IPS-18c (cell line): Measurements from ENCODE around the gene DPH1.
"Not testable (repeated sequence)": the region's sequence is repeated elsewhere in the genome, so short reads cannot be mapped to it uniquely, and the experiment has no call there.

Experiments
- H3K4me3 ChIP-seq: 2 replicates; pipeline ENCODE4 v1.7.0; 2013; ENCODE audit warnings: low read depth, mild to moderate bottlenecking, low read length, moderate library complexity; ENCODE audit not compliant: insufficient read depth
- H3K9me3 ChIP-seq: one replicate; pipeline ENCODE4 v1.6.1; 2013; ENCODE audit warnings: mild to moderate bottlenecking, low read length, moderate library complexity; ENCODE audit not compliant: control insufficient read depth, insufficient read depth

Gene DPH1

DNA sequence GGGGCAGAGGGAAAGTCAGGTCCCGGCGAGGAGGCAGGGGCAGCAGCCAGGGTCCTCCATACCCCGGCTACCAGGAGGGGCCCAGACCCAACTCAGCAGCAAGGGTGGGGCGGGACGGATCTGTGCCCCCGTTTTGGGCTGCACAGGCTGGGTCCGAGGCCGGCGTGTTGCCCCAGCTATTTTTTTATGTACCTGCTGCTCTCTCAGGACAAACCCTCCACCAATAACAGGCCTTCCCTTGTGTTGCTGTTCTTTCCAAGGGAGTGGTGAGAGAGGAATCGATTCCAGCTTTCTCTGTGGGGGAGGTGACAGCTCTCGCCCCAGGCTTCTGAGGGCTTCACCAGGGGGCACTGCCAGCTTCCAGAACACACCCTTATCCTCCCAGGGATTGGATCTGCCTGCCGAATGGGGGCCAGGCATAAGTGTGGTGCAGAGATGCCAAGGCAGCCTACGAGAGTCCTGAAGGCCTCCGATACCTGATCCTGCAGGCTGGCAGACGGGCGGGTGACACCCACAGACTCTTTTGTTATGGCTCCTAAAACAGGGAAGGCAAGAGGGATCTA, 27.1 kb upstream of the DPH1 start:
- H3K4me3 ChIP-seq, result no peak overlapping the region
- H3K9me3 ChIP-seq, result peaks cover 3% of the 10 kb centered on the region

DNA sequence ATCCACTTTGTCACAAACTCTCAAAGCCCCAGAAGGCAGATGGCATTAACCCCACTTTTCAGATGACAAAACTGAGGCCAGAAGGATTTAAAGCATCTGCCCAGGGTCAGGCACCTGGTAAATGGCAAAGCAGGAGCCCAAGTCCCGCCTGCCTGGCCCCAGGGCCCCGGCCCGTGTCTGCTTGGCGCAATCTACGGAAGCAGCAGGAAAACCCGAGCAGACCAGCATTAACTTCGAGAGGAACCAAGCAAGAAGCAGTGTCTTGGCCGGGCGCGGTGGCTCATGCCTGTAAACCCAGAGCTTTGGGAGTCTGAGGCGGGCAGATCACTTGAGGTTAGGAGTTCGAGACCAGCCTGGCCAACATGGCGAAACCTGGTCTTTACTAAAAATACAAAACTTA, 26.4 kb upstream of the DPH1 start:
- H3K4me3 ChIP-seq, result no peak overlapping the region
- H3K9me3 ChIP-seq, result peaks cover 3% of the 10 kb centered on the region

DNA sequence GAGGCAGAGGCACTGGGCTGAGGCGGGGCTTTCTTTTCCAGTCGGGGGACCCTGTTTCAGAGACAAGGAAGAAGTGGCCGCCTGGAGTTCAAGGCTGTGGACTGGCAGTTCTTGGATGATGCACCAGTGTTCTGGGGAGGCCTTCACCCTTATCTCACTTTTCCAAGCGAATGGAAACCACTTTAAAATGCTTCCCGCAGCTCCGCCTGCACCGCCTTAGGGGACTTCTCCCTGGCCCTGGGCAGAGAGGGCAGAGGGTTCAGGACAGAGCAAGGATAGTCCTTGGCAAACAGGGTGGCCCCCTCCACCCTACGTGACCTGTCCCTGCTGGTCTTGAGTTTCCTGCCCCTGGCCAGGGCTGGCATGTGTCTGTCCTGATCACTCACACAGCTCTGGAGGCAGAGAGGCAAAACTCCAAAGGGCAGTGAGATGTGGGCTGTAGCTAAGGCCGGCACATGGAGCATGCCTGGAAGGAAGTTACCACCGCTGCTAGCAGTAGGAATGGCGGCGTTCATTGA, 25.5 kb upstream of the DPH1 start:
- Histone ChIP-seq H3K4me3 (no peak overlapping the region), H3K9me3 (peaks cover 3% of the 10 kb centered on the region)

DNA sequence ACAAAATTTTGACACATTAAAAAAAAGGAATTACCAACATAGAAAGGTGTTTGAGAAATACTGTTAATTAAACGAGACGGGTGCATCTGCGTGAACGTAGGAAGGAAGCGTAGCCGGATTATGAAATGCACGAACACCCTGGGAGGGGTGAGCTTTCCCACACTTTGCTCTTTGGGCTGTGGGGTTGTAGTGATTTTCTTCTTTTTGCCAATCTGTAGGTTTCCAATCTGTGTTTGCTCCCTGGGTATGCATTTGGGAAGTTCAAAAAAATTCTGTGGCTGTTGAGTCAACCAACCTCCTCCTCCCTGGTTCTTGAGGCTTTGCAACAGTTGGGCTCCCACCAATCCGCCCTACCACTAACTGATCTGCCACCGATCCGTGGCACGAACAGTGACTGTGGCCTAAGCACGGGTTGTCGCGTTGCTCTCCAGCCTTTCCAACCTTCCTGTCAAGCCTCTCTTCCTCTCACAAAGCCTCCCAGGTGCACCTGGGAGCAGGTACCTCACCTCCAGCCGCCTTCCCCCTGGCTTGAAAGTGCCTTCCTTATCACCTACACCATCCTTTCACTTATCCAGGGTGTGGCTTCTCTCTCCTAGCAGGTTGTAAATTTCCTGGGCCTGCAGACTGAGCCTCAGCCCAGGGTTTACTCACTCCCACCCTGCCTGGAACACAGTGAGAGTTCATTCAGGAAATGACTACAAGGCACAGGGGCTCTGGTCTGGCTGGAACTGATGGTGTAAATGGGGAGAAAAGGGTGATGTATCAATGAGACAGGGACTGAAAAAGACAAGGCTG, 21.4 kb upstream of the DPH1 start:
- peaks cover 3% of the 10 kb centered on the region for H3K9me3 ChIP-seq
- no peak overlapping the region for H3K4me3 ChIP-seq

DNA sequence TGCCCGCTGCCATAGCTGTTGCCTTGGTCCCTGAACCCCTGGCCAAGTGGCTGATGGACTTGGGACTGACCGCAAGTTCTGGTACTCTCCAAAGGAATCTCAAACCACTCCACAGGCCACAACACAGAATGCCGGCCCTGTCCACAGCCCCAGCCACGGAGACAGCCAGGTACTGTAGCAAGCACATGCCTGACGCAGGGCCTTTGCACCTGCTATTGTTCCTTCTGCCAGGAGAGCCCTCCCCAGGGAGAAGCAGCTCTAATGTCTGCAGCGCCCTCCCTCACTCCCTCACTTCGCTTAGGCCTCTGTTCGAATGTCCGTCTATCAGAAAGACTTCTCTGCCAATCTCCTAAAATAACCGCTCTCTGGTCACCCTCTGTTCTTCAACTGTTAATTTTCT, 20.2 kb upstream of the DPH1 start:
- peaks cover 1% of the 10 kb centered on the region for H3K9me3 ChIP-seq
- no peak overlapping the region for H3K4me3 ChIP-seq

DNA sequence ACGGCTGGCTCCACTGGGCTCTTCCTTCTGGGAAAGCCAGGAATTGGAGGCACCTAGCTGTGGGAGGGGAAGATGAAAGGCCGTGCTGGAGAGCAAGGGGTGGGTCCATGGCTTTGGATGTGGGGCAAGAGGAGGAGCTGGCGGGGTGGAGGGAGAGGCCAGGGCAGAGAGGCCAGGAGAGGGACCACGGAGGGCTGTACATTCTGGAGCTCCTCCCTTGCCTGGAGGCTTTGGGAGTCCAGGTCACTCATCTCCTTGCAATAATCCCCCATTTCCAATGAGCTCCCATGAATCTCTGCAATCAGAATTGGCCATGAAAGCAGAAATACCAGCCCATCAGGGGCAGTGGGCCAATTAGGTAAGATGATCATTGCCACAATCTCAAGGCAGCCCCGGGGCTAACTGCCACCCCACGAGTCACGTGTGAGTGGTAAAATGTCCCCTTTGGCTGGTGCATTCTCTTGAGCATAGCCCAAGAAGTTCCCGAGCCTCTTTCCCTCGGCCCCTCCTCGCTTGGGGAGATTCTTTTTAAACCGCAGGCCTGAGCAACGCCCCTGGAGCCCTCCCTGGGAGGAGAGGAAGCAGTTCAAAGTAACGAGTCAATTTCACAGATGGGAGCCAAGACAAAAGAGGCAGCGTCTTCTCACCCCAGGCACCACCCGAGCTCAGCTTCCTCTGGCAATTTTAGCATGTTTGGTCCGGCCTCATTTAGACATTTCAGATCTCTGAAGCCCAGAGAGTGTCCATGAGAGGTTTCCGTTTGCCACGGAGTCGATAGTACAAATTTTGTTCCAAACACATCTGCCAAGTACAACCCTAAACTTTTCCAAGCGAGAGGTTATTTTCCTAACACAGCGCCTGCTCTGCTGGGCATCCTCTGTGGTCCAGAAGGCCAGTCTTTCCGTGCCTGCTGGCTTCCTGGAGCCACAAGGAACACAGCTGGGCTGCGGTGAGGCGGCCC, 18.3 kb upstream of the DPH1 start:
- H3K4me3 ChIP-seq, result no peak overlapping the region

DNA sequence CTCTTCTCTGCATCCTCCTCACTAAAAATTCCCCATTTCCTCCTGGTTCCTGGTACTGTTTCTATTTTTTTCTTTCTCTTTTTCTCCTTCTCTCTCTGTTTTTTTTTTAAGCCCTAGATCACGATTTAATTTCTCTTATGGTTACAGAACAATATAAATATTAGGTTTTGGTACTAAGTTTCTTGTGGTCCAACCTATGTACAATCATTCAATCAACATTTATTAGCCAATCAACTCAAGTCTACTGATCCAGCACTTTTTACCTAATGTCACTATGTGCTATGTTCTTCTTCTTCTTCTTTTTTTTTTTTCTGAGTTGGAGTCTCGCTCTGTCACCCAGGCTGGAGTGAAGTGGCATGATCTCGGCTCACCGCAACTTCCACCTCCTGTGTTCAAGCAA, 17.5 kb upstream of the DPH1 start:
- Histone ChIP-seq H3K9me3 (no peaks in the 10 kb centered on the region), H3K4me3 (no peak overlapping the region)

More for the DNA sequence above, 18.3 kb upstream of the DPH1 start:
- no peaks in the 10 kb centered on the region for H3K9me3 ChIP-seq

DNA sequence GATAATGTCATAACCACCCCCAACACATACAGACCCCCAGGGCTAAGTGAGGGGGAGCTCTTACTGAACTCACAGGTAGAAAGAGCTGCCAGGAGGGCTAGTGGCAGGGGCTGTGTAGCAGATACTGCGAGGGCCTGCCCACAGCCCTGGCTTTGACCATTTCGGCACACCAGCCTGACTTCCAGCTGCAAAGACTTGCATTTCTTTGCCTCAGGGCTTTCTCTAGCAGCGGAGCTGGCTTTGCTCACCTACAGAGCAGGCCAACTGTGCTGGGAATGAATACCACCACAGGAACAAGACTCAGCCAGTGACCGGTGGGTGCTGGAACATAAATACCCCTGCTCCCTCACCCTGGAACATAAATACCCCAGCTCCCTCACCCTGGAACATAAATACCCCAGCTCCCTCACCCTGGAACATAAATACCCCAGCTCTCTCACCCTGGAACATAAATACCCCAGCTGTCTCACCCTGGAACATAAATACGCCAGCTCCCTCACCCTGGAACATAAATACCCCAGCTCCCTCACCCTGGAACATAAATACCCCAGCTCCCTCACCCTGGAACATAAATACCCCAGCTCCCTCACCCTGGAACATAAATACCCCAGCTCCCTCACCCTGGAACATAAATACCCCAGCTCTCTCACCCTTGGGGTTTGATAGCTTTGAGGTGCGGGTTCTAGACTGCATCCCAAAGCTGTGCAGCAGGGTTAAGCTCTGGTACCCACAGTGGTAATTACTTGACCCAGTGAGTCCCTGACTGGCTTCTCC, 16.5 kb upstream of the DPH1 start:
- not testable (repeated sequence) for H3K4me3 ChIP-seq, H3K9me3 ChIP-seq

DNA sequence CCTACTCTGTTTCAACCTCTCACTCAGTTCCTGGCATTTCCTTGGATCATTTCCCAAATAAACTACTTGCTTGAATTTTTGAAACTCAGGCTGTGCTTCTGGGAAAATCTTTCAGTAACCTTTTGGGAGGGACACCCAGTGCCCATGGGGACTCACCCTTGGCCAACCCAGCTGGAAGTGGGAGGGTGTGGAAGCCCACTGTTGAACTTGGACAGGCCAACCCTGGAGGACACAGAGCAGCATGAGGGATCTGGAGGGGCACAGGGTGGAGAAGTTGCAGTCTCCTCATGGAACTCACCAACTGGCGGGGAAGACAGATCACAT, 16.0 kb upstream of the DPH1 start:
- H3K9me3 ChIP-seq, result no peaks in the 10 kb centered on the region

DNA sequence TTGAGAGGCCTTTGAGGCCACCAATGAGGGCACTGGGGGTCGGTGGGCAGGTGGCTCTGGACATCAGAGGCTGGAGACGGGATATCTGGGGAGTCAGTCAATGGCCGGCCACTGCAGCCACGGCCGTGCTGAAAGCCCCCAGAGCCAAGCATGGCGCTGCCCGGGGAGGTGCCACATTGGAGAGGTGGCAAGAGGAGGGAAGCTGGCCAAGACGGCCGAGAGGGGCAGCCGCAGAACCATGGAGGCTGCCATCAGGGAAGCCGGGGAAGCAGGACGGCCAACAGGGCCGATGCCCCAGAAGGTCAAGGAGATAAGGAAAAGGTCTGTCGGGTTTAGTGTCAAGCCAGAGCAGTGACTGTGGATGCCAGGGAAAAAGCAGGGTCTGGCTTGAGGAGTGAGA, 14.6 kb upstream of the DPH1 start:
- H3K4me3 ChIP-seq, result no peak overlapping the region
- no peaks in the 10 kb centered on the region for H3K9me3 ChIP-seq

More for the DNA sequence above, 16.0 kb upstream of the DPH1 start:
- H3K4me3 ChIP-seq, result no peak overlapping the region

DNA sequence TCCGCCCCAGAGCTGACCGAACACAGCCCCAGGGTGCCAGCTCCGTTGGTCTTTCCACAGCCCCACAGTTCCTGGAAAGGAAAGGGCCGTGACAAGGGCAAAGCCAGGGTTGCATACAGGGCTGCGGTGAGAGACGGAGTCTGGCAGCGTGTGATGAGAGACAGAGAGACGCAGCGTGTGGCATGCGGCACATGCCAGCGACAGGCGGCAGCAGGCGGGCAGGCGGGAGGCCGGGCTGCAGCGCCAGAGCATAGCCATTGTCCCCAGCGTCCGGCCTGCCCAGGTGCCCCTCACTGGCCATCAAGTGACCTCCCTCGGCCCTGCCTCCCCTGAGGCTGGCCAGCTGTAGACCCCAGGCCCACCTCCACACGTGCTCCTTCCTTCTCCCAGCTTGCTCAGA, 13.5 kb upstream of the DPH1 start:
- no peaks in the 10 kb centered on the region for H3K9me3 ChIP-seq
- H3K4me3 ChIP-seq, result no peak overlapping the region

DNA sequence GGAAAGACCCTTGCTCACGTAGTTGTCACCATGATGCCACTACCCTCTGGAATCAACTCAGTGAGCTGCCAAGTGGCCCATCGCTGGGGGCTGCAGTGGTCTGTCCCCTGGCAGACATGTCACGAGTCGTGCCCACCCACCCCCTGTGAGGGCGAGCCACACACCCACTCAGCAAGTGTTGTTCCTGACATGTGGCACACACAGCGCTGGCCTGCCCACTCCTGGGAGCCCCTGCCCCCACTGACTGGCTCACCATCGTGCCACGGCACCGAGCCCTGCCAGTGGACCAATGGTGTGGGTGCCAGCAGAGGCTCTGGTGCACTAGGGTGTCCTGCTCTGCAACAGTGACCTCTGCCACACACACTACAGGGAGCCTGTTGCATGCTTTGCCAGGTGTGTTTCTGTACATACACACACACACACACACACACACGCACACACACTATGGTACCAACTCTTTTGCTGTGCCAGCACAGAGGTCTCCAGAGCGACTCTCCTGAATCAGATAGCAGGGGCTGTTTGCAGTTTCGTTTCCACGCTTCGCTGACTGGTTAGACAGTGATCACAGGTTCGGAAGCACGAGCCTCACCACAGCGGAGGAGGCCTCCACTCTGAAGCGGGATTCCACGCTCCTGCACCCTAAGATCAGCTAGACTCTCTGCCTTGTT, 12.5 kb upstream of the DPH1 start:
- Histone ChIP-seq H3K4me3 (no peak overlapping the region), H3K9me3 (no peaks in the 10 kb centered on the region)

DNA sequence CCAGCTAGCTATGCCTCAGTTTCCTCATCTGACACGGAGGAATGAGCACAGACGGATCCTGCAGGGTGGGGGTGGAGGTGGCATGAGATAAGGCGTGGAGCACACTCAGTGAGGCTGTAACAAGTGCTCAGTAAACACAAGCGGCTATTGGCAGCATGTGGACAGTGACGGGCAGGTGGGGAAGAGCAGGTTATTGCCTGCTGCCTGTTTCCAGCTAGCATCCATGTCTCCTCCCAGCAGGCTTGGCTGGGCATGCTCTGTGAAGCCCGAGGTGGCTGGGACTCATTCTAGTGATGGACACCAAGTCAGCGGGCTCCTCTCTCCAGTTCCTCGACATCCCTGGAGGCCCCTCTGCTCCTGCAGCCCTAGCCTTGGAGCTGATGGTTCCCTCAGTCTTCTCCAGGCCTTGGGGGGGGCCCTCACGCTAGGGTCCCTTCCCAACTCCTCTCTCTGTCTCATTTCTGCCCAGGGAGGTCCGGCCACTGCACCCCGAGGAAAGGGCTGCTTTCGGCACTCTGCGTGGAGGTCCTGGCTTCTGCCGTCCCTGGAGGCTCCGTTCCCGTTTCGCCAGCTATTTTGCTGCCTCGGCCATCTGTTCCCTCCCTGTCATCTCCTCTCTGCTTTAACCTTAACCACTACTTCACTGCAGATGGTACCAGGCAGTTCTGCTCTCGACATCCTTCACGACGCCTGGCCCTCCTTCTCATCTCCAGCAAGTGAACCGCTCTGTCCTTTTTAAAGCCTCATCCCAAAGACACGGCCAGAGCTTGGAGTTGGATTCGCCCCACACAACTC, 11.0 kb upstream of the DPH1 start:
- no peaks in the 10 kb centered on the region for H3K9me3 ChIP-seq
- no peak overlapping the region for H3K4me3 ChIP-seq

DNA sequence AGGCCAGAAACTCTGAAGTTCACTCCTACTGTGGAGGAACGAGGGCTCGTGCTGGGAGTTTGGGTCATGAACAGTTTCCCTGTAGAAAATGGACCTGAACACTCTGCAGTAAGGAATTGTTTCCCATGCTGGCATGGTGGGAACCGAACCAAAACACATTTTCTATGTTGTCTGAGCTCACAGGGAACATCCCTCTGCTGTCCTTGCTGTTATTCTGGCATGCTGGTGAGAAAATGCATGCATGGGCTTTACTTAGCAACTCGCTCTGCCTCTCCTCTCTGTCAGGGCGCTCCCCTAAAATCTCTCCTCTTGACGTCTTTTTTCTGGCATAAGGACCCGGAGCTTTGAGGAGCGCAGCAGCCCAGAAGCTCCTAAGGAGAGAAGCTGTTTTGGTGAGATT, 10.2 kb upstream of the DPH1 start:
- Histone ChIP-seq H3K4me3 (no peak overlapping the region), H3K9me3 (no peaks in the 10 kb centered on the region)

DNA sequence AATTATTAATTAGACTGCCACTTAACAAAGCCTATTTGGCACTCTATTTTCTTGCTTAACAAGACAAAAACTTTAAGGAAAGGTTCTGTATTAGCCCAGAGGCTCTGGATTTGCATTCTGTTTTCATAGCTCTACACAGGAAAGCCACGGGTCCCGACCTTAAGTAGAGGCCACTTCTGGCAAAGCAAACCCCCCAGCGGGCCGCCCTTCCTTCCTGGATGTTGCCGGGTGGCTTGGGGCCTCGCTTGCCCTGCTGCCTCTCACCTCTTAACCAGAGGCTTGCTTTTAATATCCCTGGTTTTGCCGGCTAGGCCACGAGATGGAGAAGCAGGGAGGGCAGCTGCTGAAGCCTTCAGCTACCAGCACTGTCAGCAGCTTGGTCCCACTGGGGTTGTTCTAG, 9.2 kb upstream of the DPH1 start:
- Histone ChIP-seq H3K9me3 (no peaks in the 10 kb centered on the region), H3K4me3 (no peak overlapping the region)

DNA sequence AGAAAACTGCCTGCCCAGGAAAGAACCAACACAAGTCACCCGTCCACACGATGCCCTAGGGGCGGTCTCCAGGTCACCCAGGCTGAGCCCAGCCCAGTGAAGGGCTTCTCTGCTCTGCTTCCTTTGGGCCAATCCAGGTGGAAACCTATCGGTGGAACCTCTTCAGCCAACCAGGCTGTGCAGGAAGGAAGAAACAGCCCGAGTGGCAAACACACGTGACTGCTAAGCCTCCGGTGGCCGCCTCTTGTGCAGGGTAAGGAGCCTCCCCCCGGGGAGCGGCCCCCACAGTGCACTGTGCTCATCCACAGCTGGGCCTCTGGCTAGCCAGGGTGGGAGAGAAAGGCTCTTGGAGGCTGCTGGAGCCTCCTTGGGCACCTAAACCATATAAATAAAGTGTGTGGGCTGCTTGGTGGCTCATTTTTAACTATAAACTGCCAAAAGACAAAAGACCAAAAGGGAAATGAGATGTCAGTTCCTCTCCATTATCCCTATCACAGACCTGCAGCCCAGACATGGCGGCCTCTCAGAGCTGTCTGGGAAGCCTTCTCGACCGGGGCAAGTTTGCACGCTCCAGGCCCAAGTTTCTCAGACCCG, 7.2 kb upstream of the DPH1 start:
- Histone ChIP-seq H3K4me3 (no peak overlapping the region), H3K9me3 (no peaks in the 10 kb centered on the region)
